Activated T-cell treated with anti-CD3 and anti-CD28 coated beads, Interleukin-2, amount 50 U/mL, for 24 hours (primary cell): ENCODE measurements around the gene YAF2.
A peak's percentile ranks its signal among the peaks of the same experiment; 100 is the strongest.

Source experiments
- DNase-seq: peaks from one replicate; pipeline ENCODE4 v3.0.0-alpha.2; 2020
- H3K27ac Mint-ChIP-seq: 2 replicates; pipeline ENCODE4 v1.8.0; 2020; ENCODE audit warnings: mild to moderate bottlenecking, mixed read lengths
- H3K27me3 Mint-ChIP-seq: 2 replicates; pipeline ENCODE4 v1.8.0; 2020; ENCODE audit warnings: mixed read lengths
- H3K36me3 Mint-ChIP-seq: 2 replicates; pipeline ENCODE4 v1.8.0; 2020; ENCODE audit warnings: low read depth, mixed read lengths
- H3K4me1 Mint-ChIP-seq: 2 replicates; pipeline ENCODE4 v1.8.0; 2020; ENCODE audit warnings: low read depth, mixed read lengths
- H3K4me3 Mint-ChIP-seq: 2 replicates; pipeline ENCODE4 v1.8.0; 2020; ENCODE audit warnings: mild to moderate bottlenecking, moderate library complexity, mixed read lengths
- H3K9me3 Mint-ChIP-seq: 2 replicates; pipeline ENCODE4 v1.8.0; 2020; ENCODE audit warnings: mixed read lengths

Gene YAF2

GRCh38 chr12:42166501-42166900 lies 71.5 kb downstream of the YAF2 start:
- no peak overlapping the region for H3K27ac Mint-ChIP-seq
- no peaks in the 10 kb centered on the region for H3K27me3 Mint-ChIP-seq
- no peak for DNase-seq

DNA sequence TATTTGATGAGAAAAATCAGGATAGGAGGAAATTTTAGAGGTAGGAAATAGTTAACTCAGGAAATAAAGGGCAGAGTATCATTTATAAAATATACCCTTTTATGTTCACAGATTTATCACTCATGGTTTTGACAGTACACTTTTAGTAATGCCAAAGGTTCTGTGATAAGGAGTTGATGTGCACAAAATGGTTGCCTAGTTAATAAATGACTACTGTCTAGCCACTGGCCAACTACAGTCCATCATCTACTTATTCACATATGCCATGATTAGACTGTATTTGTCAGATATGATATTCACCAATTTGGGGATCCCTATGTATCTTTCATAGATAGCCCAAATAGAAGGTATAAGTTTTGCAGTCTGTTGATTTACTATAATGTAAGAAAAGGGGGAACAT lies 74.1 kb downstream of the YAF2 start:
- Mint-ChIP-seq H3K27me3 (no peaks in the 10 kb centered on the region), H3K36me3 (peaks cover 28% of the 10 kb centered on the region), H3K4me1 (peaks cover 27% of the 10 kb centered on the region), H3K27ac (no peak overlapping the region), H3K9me3 (no peaks in the 10 kb centered on the region), H3K4me3 (no peak overlapping the region)
- no peak for DNase-seq

More at GRCh38 chr12:42166501-42166900, 71.5 kb downstream of the YAF2 start:
- H3K36me3 Mint-ChIP-seq: peaks cover 20% of the 10 kb centered on the region
- H3K4me3 Mint-ChIP-seq: no peak overlapping the region
- H3K4me1 Mint-ChIP-seq: peaks cover 26% of the 10 kb centered on the region
- no peaks in the 10 kb centered on the region for H3K9me3 Mint-ChIP-seq

GRCh38 chr12:42162965-42163364 lies 75.1 kb downstream of the YAF2 start:
- H3K36me3 Mint-ChIP-seq: peaks cover 33% of the 10 kb centered on the region
- DNase-seq: no peak
- peaks cover 27% of the 10 kb centered on the region for H3K4me1 Mint-ChIP-seq
- no peak overlapping the region for H3K4me3 Mint-ChIP-seq
- no peak overlapping the region for H3K27ac Mint-ChIP-seq
- no peaks in the 10 kb centered on the region for H3K27me3 Mint-ChIP-seq
- no peaks in the 10 kb centered on the region for H3K9me3 Mint-ChIP-seq

- Mint-ChIP-seq H3K36me3 (peaks cover 35% of the 10 kb centered on the region), H3K27me3 (no peaks in the 10 kb centered on the region), H3K9me3 (no peaks in the 10 kb centered on the region), H3K4me1 (peaks cover 27% of the 10 kb centered on the region), H3K27ac (no peak overlapping the region), H3K4me3 (no peak overlapping the region)
- DNase-seq: no peak
Measured at GRCh38 chr12:42162193-42162592, 75.9 kb downstream of the YAF2 start.

GRCh38 chr12:42161529-42161928 lies 76.5 kb downstream of the YAF2 start:
- Mint-ChIP-seq H3K36me3 (peaks cover 36% of the 10 kb centered on the region), H3K27me3 (no peaks in the 10 kb centered on the region), H3K4me1 (peaks cover 23% of the 10 kb centered on the region), H3K9me3 (no peaks in the 10 kb centered on the region), H3K27ac (peak overlapping the region; percentile 34), H3K4me3 (no peak overlapping the region)
- DNase-seq: no peak

DNA sequence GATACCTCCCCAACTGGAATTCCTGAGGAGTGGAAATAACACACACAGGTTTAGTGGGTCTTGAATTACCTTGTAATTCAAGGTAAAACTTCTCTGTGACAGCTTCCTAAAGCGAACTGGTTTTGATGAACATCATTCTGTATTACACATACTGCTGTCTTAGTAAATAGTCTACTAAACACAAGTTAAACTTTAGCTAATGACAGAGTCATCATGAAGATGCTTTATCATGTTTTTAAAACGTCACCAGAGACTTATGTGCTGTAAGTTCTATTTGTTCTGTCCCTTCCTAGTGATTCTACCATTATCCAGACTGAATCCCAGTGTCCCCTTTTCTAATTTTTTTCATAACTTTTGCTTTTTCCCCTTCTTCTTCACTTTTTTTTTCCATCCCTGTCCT lies 81.8 kb downstream of the YAF2 start:
- H3K27ac Mint-ChIP-seq: no peak overlapping the region
- no peak for DNase-seq
- H3K36me3 Mint-ChIP-seq: peaks cover 26% of the 10 kb centered on the region
- H3K27me3 Mint-ChIP-seq: no peaks in the 10 kb centered on the region
- no peaks in the 10 kb centered on the region for H3K4me1 Mint-ChIP-seq
- no peak overlapping the region for H3K4me3 Mint-ChIP-seq
- H3K9me3 Mint-ChIP-seq: no peaks in the 10 kb centered on the region

DNA sequence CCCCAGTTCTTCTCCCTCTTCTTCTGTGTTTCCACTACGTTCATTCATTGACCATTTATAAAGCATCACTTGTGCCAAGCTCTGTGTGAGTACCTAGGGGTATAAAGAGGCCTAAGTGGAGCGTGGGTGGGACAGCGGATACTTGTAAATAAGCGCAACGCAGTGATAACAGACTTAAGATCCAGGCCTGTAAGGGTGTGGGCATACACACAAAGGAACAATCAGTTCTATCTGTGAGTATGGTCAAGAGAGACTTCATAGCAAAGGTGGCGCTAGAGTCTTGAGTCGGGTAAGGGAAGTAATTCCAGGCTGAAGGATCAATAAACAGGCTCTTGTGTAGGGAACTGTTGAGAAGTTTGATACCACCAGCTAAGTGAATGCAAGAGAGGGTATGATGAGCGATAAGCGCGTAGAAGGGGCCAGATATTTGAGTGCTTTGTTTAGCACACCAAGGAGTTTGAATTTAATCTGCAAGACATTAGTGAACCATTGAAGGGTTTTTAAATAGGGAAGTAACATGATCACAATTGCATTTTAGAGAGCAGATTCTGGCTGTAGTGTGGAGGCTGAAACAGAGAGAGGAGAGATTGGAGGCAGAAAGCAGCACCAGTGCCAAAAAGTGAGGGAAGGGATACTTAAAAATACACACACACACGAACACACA lies 92.4 kb downstream of the YAF2 start:
- DNase-seq: no peak
- Mint-ChIP-seq H3K9me3 (no peaks in the 10 kb centered on the region), H3K27ac (peak overlapping the region; percentile 79), H3K4me3 (peak overlapping the region; percentile 73), H3K36me3 (peaks cover 4% of the 10 kb centered on the region), H3K27me3 (no peaks in the 10 kb centered on the region), H3K4me1 (peaks cover 36% of the 10 kb centered on the region)

DNA sequence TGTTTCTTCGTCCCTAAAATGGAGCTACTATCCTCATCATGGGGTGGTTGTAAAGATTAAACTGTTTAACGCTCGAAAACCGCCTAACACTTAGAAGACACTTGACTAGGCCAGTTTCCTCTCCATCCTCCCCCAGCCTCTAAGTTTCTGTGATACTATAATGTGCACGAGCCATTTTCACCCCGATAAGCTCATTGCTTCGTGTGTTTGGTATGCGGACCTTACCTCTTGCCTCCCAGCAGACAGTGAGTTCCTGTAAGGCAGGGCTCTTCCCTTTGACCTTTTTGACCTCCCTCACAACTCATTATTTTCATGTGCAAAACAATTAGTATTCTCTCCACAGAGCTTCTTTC lies 92.9 kb downstream of the YAF2 start:
- Mint-ChIP-seq H3K27me3 (no peaks in the 10 kb centered on the region), H3K36me3 (peaks cover 4% of the 10 kb centered on the region)
- DNase-seq: no peak

GRCh38 chr12:42144408-42145196 lies 93.4 kb downstream of the YAF2 start, which contains the start of gene GXYLT1:
TSS of gene GXYLT1 (minus strand) at chr12:42144874. CDS start at chr12:42144646, 228 bp downstream.
- Mint-ChIP-seq H3K4me1 (peaks cover 41% of the 10 kb centered on the region), H3K27ac (peak within 1 kb of the TSS; percentile 87), H3K9me3 (no peaks in the 10 kb centered on the region), H3K4me3 (peak within 1 kb of the TSS; percentile 92), H3K36me3 (peaks cover 4% of the 10 kb centered on the region), H3K27me3 (no peaks in the 10 kb centered on the region)
- peak; percentile 91 for DNase-seq

More for the DNA sequence above, 92.9 kb downstream of the YAF2 start:
- H3K9me3 Mint-ChIP-seq: no peaks in the 10 kb centered on the region
- peak overlapping the region; percentile 79 for H3K27ac Mint-ChIP-seq
- peak overlapping the region; percentile 73 for H3K4me3 Mint-ChIP-seq
- peaks cover 40% of the 10 kb centered on the region for H3K4me1 Mint-ChIP-seq

DNA sequence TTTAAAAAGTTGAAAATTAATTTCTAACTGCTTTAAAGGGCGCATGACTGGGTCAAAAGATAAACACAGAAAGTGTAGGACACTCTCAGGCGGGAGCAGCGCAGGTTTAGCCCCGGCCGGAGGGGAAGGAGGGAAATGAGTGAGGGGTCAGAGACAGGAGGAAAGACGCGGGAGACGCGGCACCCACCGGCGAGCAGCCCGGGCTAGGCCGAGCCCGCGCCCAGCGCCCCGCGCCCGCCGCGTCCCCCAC lies 94.0 kb downstream of the YAF2 start:
- no peak for DNase-seq
- peak overlapping the region; percentile 92 for H3K4me3 Mint-ChIP-seq
- H3K4me1 Mint-ChIP-seq: peaks cover 45% of the 10 kb centered on the region
- no peaks in the 10 kb centered on the region for H3K27me3 Mint-ChIP-seq
- H3K36me3 Mint-ChIP-seq: peaks cover 4% of the 10 kb centered on the region
- no peaks in the 10 kb centered on the region for H3K9me3 Mint-ChIP-seq
- H3K27ac Mint-ChIP-seq: peak overlapping the region; percentile 87

- no peaks in the 10 kb centered on the region for H3K9me3 Mint-ChIP-seq
- DNase-seq: no peak
- peaks cover 4% of the 10 kb centered on the region for H3K36me3 Mint-ChIP-seq
- H3K27ac Mint-ChIP-seq: peak overlapping the region; percentile 87
- H3K27me3 Mint-ChIP-seq: no peaks in the 10 kb centered on the region
- H3K4me3 Mint-ChIP-seq: peak overlapping the region; percentile 92
- peaks cover 45% of the 10 kb centered on the region for H3K4me1 Mint-ChIP-seq
Measured at GRCh38 chr12:42143452-42144157, 94.4 kb downstream of the YAF2 start.

GRCh38 chr12:42141981-42142606 lies 96.0 kb downstream of the YAF2 start:
- Mint-ChIP-seq H3K36me3 (peaks cover 4% of the 10 kb centered on the region), H3K27me3 (no peaks in the 10 kb centered on the region), H3K4me1 (peaks cover 48% of the 10 kb centered on the region), H3K9me3 (no peaks in the 10 kb centered on the region), H3K4me3 (no peak overlapping the region), H3K27ac (no peak overlapping the region)
- no peak for DNase-seq

- Mint-ChIP-seq H3K27me3 (no peaks in the 10 kb centered on the region), H3K27ac (no peak overlapping the region), H3K9me3 (no peaks in the 10 kb centered on the region), H3K4me1 (peaks cover 53% of the 10 kb centered on the region), H3K36me3 (peaks cover 8% of the 10 kb centered on the region), H3K4me3 (no peak overlapping the region)
- DNase-seq: no peak
Measured at GRCh38 chr12:42140901-42141300, 97.1 kb downstream of the YAF2 start.

DNA sequence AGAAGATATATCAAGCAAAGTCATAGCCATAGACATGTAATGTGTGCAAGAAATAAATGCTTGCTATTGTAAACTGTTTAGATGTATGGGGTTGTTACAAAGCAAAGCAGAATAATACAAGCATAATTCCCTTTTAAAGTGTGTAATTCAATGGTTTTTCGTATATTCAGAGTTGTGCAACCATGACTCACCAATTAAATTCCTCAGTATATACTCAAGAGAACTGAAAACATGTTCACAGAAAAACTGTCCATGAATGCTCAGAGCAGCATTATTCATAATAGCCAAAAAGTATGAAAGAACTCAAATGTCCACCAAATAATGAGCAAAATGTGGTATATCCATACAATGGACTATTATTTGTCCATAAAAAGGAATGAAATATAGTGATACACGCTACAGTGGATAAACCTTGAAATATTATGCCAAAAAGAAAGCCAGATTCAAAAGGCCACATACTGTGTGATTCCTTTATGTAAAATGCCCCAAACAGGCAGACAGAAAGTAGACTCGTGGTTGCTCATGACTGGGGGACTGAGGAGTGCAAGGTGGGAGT lies 102.7 kb downstream of the YAF2 start:
- Mint-ChIP-seq H3K27me3 (no peaks in the 10 kb centered on the region), H3K27ac (no peak overlapping the region), H3K9me3 (no peaks in the 10 kb centered on the region), H3K36me3 (peaks cover 8% of the 10 kb centered on the region), H3K4me3 (no peak overlapping the region), H3K4me1 (peaks cover 54% of the 10 kb centered on the region)
- DNase-seq: no peak
